GM12872 (cell line): ENCODE data around the gene AQP1.

ENCODE experiments used
- TF ChIP-seq, protein P1 (sequence below): IDR thresholded peaks from 3 replicates; pipeline ENCODE4 v1.5.1; 2011; ENCODE audit warnings: low read depth, mild to moderate bottlenecking, low read length, moderate library complexity; ENCODE audit not compliant: insufficient read depth

AQP1 gene

DNA sequence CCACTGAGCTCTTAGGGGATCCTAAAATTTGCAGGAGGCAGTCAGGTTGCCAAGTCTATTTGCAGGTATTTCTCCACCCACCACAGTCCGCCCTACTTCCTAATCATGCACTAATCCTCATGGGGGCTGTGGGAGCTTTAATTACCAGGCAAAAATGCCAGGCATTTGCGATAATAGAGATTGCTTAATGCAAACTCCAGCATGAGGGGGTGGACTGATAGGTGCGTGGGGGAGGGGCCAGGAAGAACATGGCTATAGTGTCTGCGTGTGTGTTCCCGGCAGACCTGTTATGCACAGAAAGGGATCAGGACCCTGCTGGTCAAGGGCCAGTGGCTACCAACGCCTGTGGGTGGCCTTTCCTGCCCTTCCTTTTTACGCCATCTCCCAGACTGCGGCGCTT, 15.6 kb upstream of the AQP1 start:
- TF ChIP-seq, protein P1, sequence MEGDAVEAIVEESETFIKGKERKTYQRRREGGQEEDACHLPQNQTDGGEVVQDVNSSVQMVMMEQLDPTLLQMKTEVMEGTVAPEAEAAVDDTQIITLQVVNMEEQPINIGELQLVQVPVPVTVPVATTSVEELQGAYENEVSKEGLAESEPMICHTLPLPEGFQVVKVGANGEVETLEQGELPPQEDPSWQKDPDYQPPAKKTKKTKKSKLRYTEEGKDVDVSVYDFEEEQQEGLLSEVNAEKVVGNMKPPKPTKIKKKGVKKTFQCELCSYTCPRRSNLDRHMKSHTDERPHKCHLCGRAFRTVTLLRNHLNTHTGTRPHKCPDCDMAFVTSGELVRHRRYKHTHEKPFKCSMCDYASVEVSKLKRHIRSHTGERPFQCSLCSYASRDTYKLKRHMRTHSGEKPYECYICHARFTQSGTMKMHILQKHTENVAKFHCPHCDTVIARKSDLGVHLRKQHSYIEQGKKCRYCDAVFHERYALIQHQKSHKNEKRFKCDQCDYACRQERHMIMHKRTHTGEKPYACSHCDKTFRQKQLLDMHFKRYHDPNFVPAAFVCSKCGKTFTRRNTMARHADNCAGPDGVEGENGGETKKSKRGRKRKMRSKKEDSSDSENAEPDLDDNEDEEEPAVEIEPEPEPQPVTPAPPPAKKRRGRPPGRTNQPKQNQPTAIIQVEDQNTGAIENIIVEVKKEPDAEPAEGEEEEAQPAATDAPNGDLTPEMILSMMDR = no peak

DNA sequence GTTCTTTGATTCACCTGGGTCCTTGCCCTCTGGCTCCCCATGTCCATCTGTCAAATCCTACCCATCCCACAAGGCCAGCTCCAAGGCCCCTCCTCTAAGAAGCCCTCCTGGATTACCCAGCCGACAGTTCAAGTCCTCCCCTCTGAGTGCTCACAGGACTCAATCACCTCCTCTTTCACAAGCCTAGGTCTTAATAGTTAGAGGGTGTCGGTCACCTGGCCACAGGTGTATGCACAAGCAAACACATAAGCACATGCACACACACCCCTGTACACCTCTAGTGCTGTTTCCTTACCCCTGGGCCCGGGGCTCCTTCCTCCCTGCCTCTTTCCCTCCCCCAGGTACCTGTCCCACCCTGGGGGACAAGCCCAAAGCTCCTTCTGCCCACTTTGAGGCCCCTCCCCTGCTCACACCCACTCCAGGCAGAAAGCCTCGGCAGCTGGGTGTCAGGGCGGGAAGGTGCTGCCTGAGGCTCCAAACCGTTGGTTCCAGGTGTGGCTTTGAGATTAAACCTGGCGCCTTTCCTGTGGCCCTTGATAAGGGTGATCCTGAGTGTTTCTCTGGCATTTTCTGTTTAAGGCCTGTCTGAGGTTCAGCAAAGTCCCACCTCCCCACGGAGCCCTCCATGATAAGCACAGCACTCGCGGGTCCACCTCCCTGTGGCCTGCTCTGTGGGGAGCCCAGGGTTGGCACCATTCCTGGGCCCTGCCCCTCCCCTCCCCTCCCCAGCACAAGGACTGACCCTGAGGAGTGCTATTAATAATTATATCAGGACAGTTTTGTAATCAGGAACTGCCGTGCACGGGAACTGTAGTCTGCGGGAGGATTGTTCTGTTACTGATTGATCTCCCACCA, 14.6 kb upstream of the AQP1 start:
- TF ChIP-seq, protein P1 = no peak

DNA sequence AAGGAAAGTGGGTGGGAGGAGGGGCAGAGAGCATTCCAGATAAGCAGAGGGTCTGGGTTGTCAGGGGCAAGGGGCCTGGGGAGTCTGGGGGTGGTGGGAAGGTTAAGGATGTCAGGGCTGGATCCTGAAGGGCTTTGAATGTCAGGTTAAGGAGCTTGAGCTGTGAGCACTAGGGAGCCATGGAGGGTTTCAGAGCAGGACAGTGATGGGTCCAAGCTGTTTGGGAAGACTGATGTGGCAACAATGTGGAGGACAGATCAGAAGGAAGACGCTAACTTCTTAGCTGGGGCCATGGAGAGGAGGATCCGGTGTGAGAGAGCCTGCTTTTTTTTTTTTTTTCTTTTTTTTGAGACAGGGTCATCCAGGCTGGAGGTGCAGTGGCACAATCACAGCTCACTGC, 13.9 kb upstream of the AQP1 start:
- TF ChIP-seq, protein P1 = no peak

DNA sequence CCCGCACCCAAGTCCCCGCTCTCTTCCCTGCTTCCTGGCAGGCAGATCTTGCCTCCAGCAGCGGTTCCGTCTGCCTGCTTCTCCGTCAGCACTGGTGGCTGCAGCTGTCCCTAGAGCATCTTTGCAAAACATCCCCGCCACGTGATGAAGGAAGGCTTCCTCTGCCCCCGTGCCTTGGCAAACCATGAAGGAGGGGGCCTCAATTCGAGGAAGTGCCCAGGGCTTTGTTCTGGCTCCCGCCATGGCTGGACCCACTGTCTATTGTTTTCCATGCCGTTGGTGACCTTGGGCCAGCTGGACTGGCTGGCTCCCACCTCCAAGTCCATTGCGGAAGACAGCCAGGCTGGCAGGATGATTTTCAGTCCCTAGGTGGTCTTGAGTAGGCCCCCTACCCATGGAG, 13.2 kb upstream of the AQP1 start:
- TF ChIP-seq, protein P1 = no peak

DNA sequence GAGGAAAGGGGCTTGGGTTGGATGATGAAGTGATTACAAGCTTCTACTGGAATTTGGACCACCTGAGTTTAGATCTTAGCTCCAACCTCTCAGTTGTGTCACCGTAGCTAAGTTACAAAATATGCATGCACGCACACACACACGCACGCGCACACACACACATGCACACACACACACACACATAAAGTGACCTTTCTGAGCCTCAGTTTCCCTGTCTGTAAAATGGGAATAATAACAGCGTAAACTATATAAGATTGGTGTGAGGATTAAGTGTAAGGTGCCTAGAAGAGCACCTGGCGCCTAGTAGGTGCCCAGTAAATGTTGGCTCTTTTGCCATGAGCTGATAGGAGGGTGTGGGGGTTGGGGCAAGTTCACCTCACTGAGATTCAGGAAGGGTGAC, 12.6 kb upstream of the AQP1 start:
- TF ChIP-seq, protein P1 = no peak

DNA sequence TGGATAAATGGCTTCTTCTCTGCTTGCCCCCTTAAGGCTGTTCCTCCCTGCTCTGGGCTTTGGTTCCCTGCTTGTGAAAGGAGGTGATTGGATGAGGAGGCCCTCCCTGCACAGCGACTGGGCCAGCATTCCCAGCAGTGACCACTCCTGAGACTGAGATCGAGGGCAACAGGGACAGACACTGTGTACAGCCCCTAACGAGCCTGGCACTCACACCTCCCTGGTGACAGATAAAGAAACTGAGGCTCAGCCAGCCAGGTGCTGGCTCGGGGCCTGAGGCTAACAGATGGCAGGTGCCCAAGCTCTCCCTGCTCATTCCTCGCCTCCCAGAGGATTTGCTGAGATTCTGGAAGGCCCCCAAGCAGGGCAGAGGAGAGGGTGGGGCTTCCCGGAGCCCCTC, 12.0 kb upstream of the AQP1 start:
- TF ChIP-seq, protein P1 = no peak

DNA sequence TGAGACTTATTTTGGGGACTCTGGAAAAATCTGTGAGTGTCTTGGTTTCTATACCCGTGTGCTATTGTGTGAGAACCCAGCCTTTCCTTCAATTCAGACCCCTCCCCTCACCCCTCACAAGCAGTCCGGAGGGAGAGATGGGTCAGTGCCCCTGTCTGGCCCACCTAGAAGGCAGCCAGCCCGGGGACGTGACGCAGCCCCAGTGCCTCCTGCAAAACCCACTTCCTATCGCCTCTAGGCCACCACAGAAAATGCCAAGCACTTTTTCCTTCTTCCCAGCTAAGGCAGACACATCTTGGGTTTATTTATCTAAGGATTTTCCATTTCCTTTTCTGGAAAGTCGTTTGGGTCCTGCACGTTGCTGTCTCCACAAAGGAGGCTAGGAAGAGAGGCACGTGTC, 11.6 kb upstream of the AQP1 start:
- TF ChIP-seq, protein P1 = no peak
